ENCODE data around the gene SDCBP2. TPM values are rescaled to one million over a fixed set of nuclear protein-coding genes. Genes with fewer than 3 reads are reported as not detected.
A peak's percentile ranks its signal among the peaks of the same experiment; 100 is the strongest.

The SDCBP2 gene
- total and polyA plus RNA-seq, 2 of the 8 experiments (the other 6 are each of a cell fraction or from before 2014, with no cell fraction given): 4.2 to 6.7 TPM

DNA sequence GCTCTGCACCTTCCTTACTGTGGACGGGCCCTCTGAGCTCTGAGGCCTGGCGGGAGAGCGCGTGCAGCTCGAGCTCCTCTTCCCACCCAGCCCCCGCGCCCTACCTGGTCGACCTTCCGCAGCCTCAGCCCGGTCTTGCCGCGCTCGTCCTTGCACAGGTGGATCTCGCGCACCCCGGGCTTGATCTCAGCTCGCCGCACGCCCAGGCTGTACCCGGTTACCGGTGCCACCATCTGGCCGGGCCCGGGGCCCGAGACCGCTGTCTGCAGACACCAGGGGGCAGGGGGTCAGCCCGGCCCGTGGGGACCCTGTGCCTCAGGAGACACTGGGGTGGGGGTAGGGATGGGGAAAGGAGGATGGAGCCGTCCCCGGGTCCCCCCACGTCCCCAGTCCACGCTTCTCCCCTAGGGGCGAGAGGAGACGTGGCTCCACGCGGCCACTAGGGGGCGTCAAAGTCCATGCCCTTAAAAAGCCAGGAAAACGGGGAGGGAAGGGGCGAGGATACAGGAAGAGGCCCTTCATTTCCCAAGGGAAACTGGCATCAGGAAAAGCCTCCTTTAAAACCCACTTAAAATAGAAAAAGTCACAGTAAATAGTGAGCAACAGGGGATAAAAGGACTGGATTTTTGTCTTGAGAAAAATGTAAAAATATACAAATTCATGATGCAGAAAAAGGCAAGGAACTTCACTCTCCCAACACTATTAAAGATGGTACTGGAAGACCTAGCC is 15.5 kb downstream of the SDCBP2 start (continued):
- TF ChIP-seq, protein P1, sequence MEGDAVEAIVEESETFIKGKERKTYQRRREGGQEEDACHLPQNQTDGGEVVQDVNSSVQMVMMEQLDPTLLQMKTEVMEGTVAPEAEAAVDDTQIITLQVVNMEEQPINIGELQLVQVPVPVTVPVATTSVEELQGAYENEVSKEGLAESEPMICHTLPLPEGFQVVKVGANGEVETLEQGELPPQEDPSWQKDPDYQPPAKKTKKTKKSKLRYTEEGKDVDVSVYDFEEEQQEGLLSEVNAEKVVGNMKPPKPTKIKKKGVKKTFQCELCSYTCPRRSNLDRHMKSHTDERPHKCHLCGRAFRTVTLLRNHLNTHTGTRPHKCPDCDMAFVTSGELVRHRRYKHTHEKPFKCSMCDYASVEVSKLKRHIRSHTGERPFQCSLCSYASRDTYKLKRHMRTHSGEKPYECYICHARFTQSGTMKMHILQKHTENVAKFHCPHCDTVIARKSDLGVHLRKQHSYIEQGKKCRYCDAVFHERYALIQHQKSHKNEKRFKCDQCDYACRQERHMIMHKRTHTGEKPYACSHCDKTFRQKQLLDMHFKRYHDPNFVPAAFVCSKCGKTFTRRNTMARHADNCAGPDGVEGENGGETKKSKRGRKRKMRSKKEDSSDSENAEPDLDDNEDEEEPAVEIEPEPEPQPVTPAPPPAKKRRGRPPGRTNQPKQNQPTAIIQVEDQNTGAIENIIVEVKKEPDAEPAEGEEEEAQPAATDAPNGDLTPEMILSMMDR (IDR thresholded peaks at IDR 0.05; ENCODE audit: control extremely low read depth in 1 of 3, insufficient read depth in 1 of 3, low read depth in 1 of 3, low read length in 3 of 3): peak; percentile 88 to 93 (median 92)
- TF ChIP-seq GTF2F1 (IDR thresholded peaks at IDR 0.05; ENCODE audit: borderline replicate concordance, low read depth, low read length) (no peak), TAF1 (IDR thresholded peaks at IDR 0.05; ENCODE audit: low read depth, low read length) (peak; percentile 36; the same call in 1 of the 2 replicates), EZH2 (IDR thresholded peaks at IDR 0.05; ENCODE audit: low read depth, low read length, severe bottlenecking) (no peak), HDAC2 (IDR thresholded peaks at IDR 0.05; ENCODE audit: borderline replicate concordance in 1 of 2, low read depth in 2 of 2, low read length in 2 of 2) (0 out of 4 replicates have a peak, but pooled peaks of 1 of the 2 experiments have one; percentile 45), ZNF274 (IDR thresholded peaks at IDR 0.05; ENCODE audit: borderline replicate concordance, extremely low read depth, low read length) (no peak), SIN3A (conservative IDR thresholded peaks at IDR 0.05 in 1 of 2, IDR thresholded peaks at IDR 0.05 in 1 of 2; ENCODE audit: low read depth in 1 of 2, low read length in 2 of 2) (0 out of 4 replicates have a peak, but pooled peaks of 1 of the 2 experiments have one; percentile 30), CHD1 (IDR thresholded peaks at IDR 0.05; ENCODE audit: low read depth, low read length) (no peak), CEBPB (IDR thresholded peaks at IDR 0.05; ENCODE audit: low read depth, low read length) (no peak), CBX5 (IDR thresholded peaks at IDR 0.05; ENCODE audit: low read depth, low read length) (no peak), NANOG (IDR thresholded peaks at IDR 0.05; ENCODE audit: insufficient read depth, low read depth, low read length, poor library complexity, severe bottlenecking) (no peak), POU5F1 (IDR thresholded peaks at IDR 0.05; ENCODE audit: low read depth, low read length) (no peak), SRF (IDR thresholded peaks at IDR 0.05; ENCODE audit: low read depth, low read length) (peak; percentile 63; the same call in 1 of the 2 replicates), GABPA (IDR thresholded peaks at IDR 0.05; ENCODE audit: borderline replicate concordance, insufficient read depth, low read length) (peak; percentile 70; the same call in 1 of the 2 replicates), RFX5 (IDR thresholded peaks at IDR 0.05; ENCODE audit: borderline replicate concordance, low read depth, low read length) (no peak), CTBP2 (IDR thresholded peaks at IDR 0.05; ENCODE audit: borderline replicate concordance, insufficient read depth, insufficient read length, low read length) (no peak)
- TF ChIP-seq, protein P2, sequence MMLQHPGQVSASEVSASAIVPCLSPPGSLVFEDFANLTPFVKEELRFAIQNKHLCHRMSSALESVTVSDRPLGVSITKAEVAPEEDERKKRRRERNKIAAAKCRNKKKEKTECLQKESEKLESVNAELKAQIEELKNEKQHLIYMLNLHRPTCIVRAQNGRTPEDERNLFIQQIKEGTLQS (IDR thresholded peaks at IDR 0.05; ENCODE audit: insufficient read depth, low read depth, low read length): no peak
- TF ChIP-seq, protein P3, sequence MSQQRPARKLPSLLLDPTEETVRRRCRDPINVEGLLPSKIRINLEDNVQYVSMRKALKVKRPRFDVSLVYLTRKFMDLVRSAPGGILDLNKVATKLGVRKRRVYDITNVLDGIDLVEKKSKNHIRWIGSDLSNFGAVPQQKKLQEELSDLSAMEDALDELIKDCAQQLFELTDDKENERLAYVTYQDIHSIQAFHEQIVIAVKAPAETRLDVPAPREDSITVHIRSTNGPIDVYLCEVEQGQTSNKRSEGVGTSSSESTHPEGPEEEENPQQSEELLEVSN (IDR thresholded peaks at IDR 0.05): peak; percentile 52; the same call in 1 of the 2 replicates

Data from H1 (cell line).